ENCODE results near the gene BCAT1.

BCAT1 gene

GRCh38 chr12:24770821-24771220, 178.1 kb downstream of the BCAT1 start:
- DNase-seq: no peak

GRCh38 chr12:24770334-24770733, 178.6 kb downstream of the BCAT1 start:
- DNase-seq: no peak

- no peak for DNase-seq
These were observed 179.2 kb downstream of the BCAT1 start for GRCh38 chr12:24769682-24770081.

- DNase-seq: no peak
These were observed 180.5 kb downstream of the BCAT1 start for GRCh38 chr12:24768415-24768814.

GRCh38 chr12:24767016-24767415, 181.9 kb downstream of the BCAT1 start:
- no peak for DNase-seq

- no peak for DNase-seq
These were observed 184.2 kb downstream of the BCAT1 start for GRCh38 chr12:24764712-24765111.

- DNase-seq: no peak
These were observed 188.1 kb downstream of the BCAT1 start for GRCh38 chr12:24760606-24761378.

GRCh38 chr12:24760162-24760561, 188.7 kb downstream of the BCAT1 start:
- DNase-seq: peak in 1 of 56 donors; percentile 0
